ENCODE data around the gene ZNF804A. TPM values are rescaled to one million over a fixed set of nuclear protein-coding genes. Genes with fewer than 3 reads are reported as not detected.

Gene ZNF804A
- total and polyA plus RNA-seq, 8 donors = 0.05 to 0.25 (median 0.11) TPM; not detected in 4

DNA sequence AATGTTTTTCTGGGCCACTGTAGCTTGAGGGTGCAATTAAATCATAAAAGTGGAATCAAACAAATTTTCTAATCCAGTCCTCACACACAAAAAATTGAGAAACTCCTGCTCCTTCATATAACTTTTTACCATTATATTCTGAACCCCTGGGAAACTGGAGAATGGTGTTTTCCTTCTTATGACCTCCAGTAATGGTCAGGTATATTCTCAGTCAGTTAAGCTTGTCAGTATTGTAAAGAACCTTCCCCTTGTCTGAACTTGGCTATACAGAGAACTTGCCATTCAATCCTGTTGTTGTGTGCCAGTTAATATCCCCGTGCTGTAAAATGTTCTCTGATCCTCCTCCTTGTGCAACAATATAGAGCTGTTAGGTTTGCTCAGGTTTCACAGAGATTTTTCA is 39.5 kb downstream of the ZNF804A start:
- TF ChIP-seq, protein P1, sequence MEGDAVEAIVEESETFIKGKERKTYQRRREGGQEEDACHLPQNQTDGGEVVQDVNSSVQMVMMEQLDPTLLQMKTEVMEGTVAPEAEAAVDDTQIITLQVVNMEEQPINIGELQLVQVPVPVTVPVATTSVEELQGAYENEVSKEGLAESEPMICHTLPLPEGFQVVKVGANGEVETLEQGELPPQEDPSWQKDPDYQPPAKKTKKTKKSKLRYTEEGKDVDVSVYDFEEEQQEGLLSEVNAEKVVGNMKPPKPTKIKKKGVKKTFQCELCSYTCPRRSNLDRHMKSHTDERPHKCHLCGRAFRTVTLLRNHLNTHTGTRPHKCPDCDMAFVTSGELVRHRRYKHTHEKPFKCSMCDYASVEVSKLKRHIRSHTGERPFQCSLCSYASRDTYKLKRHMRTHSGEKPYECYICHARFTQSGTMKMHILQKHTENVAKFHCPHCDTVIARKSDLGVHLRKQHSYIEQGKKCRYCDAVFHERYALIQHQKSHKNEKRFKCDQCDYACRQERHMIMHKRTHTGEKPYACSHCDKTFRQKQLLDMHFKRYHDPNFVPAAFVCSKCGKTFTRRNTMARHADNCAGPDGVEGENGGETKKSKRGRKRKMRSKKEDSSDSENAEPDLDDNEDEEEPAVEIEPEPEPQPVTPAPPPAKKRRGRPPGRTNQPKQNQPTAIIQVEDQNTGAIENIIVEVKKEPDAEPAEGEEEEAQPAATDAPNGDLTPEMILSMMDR (IDR thresholded peaks at IDR 0.05) = no peak
- WGBS, 2 donors = 26 to 50% methylated on average over 1 of the region's 1 CpG
- no peaks in the 10 kb centered on the region for H3K4me1 ChIP-seq
- intact Hi-C loops (cut with DNase I) = no loop called here
- no peaks in the 10 kb centered on the region for H3K36me3 ChIP-seq
- H3K27ac ChIP-seq = no peak overlapping the region
- DNase-seq (no peak), ATAC-seq (no peak), FAIRE-seq (no peak)
- no peaks in the 10 kb centered on the region for H3K9me3 ChIP-seq
- no peak overlapping the region for H3K4me3 ChIP-seq
- no peaks in the 10 kb centered on the region for H3K27me3 ChIP-seq

DNA sequence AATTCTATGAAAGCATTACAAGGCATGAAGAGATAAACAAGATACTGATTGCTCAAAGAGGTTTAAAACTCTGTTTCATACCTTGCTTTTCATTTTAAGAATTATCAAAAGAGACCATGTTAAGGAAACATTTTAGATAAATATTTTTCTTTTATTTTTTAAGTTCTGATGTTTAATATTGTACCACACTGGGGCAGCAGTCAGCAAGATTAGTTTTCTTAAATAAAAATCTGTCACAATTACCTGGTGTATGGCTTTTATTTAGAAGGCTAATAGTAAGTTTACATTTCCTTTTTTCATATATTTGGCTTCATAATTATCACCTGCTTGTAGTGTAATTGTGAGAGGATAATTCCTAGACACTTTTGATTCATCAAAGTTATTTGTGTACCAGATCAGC is 46.4 kb downstream of the ZNF804A start:
- Histone ChIP-seq H3K4me3 (no peak overlapping the region), H3K27ac (no peak overlapping the region), H3K27me3 (no peaks in the 10 kb centered on the region), H3K4me1 (no peaks in the 10 kb centered on the region), H3K9me3 (no peaks in the 10 kb centered on the region), H3K36me3 (no peaks in the 10 kb centered on the region)
- FAIRE-seq (no peak), DNase-seq (no peak), ATAC-seq (no peak)
- TF ChIP-seq, protein P1 (IDR thresholded peaks at IDR 0.05) = no peak
- intact Hi-C loops (cut with DNase I) = no loop called here

DNA sequence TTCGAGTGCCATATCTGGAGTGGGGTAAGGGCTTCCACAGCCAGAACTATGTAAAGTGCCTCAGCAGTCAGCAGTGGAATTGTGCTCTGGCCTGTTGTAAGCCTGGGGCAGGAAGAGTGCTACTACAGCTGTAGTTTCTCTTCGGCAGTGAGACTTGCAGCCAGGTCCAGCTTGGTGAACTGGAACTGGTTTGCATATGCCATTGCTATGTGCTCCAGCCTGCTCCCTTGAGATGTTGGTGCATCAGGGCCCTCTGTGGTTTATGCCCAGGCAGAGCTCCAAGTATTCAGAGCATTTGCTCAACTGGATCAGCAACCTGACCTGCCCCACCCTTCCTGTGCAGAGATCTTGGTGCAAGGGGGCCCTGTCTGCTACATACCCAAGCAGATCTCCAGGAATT is 47.8 kb downstream of the ZNF804A start:
- Histone ChIP-seq H3K4me1 (no peaks in the 10 kb centered on the region), H3K27me3 (no peaks in the 10 kb centered on the region), H3K4me3 (no peak overlapping the region), H3K27ac (no peak overlapping the region), H3K9me3 (no peaks in the 10 kb centered on the region), H3K36me3 (no peaks in the 10 kb centered on the region)
- FAIRE-seq (no peak), ATAC-seq (peak in 1 of 4 donors; percentile 15), DNase-seq (no peak)
- intact Hi-C loops (cut with DNase I) = no loop called here
- 46 to 75% methylated on average over 2 of the region's 2 CpGs for WGBS, 2 donors
- TF ChIP-seq, protein P1 (IDR thresholded peaks at IDR 0.05) = no peak

DNA sequence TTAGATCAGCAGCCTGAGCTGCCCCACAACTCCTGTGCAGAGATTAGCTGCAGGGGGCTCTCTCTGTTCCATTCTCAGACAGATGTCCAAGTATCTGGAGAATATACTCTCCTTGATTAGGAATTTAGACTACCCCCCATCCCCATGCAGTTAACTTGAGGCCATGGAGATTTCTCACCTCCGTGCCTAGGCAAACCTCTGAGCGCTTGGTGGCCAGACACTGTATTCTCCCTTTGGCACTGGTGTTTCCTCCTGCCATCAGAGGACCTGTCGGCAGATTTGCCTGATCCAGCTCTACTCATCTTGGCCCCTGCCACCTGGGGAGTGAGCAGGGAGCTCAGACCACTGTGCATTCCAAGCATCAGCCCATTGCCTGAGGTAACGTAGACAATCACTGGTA is 48.3 kb downstream of the ZNF804A start:
- H3K4me3 ChIP-seq = no peak overlapping the region
- no peaks in the 10 kb centered on the region for H3K9me3 ChIP-seq
- H3K36me3 ChIP-seq = no peaks in the 10 kb centered on the region
- no peak for FAIRE-seq
- ATAC-seq = no peak
- H3K27ac ChIP-seq = no peak overlapping the region
- no peak for DNase-seq
- H3K4me1 ChIP-seq = no peaks in the 10 kb centered on the region
- no peaks in the 10 kb centered on the region for H3K27me3 ChIP-seq
- intact Hi-C loops (cut with DNase I) = no loop called here
- TF ChIP-seq, protein P1 (IDR thresholded peaks at IDR 0.05) = no peak
- 96 to 98% methylated on average over 4 of the region's 4 CpGs for WGBS, 2 donors

DNA sequence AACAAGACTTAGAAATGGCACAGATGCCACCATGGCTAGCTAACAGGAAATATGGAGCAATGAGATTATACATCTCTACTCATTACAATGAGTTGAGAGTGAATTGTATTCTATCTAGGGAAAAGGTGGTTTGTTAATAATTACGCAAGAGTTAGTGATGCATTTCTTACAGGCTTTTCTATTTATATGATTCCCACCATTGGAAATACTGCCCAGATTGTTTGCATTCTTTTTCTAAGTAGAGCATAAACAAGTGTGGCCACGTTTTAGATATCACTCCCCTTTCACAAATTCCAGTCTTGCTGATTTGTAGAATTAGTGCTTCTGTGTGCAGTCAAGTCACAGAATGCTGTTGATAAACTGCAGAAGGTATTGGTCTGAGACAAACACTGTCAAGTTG is 56.6 kb downstream of the ZNF804A start:
- H3K9me3 ChIP-seq = no peaks in the 10 kb centered on the region
- H3K4me3 ChIP-seq = no peak overlapping the region
- no peaks in the 10 kb centered on the region for H3K36me3 ChIP-seq
- TF ChIP-seq, protein P1 (IDR thresholded peaks at IDR 0.05) = no peak
- H3K4me1 ChIP-seq = no peaks in the 10 kb centered on the region
- no peaks in the 10 kb centered on the region for H3K27me3 ChIP-seq
- DNase-seq (no peak), ATAC-seq (no peak), FAIRE-seq (no peak)
- intact Hi-C loops (cut with DNase I) = no loop called here
- H3K27ac ChIP-seq = no peak overlapping the region
- 50 to 53% methylated on average over 2 of the region's 2 CpGs for WGBS, 2 donors
